GM12878 (cell line): ENCODE results near the gene TNFSF15. TPM values are rescaled to one million over a fixed set of nuclear protein-coding genes. Genes with fewer than 3 reads are reported as not detected.

Experiments
- ATAC-seq: fragments of 200-7000 bp; cut with Tn5 transposase; 3 replicates; pipeline ENCODE4 v1.9.1; 2020; ENCODE audit warnings: mild to moderate bottlenecking, moderate library complexity
- BruUV-seq: library from RNA; stranded (reverse); fragments of 400-500 nt; replicated peaks from 2 replicates; lab custom pipeline; 2021; lab: Mats Ljungman, UMichigan
- CTCF ChIA-PET: fragments of 300-600 bp; sonication (Branson Sonifier 250); formaldehyde crosslinking; extraction: SDS; loops from one replicate; lab custom pipeline; 2021; ENCODE audit warnings: inconsistent platforms; lab: Yijun Ruan, JAX
- POLR2A ChIA-PET: fragments of 350-600 bp; formaldehyde crosslinking; extraction: SDS; loops from one replicate; lab custom pipeline; 2021; ENCODE audit warnings: inconsistent platforms; lab: Charles Lee
- RAD21 ChIA-PET: fragments of 300-600 bp; sonication (Branson Sonifier 250); formaldehyde crosslinking; loops from one replicate; lab custom pipeline; 2023; ENCODE audit warnings: antibody characterized with exemption; ENCODE audit not compliant: unreplicated experiment; lab: Charles Lee
- SMC1A ChIA-PET: fragments of 300-600 bp; sonication (Branson Sonifier 250); formaldehyde crosslinking; loops from one replicate; lab custom pipeline; 2023; ENCODE audit not compliant: unreplicated experiment, uncharacterized antibody; lab: Charles Lee
- DNase-seq: peaks from one replicate; pipeline ENCODE4 v3.0.0-alpha.2; 2011; ENCODE audit warnings: low read depth, low spot score
- FAIRE-seq: peaks from 3 replicates; lab custom pipeline; 2011; peaks lifted over from hg19 to GRCh38; lab: Jason Lieb, UNC
- H2AFZ ChIP-seq: 2 replicates; pipeline ENCODE4 v1.6.0; 2011; ENCODE audit warnings: low read depth, low read length, control low read depth; ENCODE audit not compliant: control insufficient read depth
- H3K27ac ChIP-seq: 2 replicates; pipeline ENCODE4 v1.5.1; 2011; ENCODE audit warnings: control low read depth; ENCODE audit not compliant: control insufficient read depth, insufficient read depth
- H3K27me3 ChIP-seq, 2 experiments: replicated peaks in 1 of 2; 2 replicates each; pipeline versions ENCODE4 v1.6.0 to v1.6.1; 2011; ENCODE audit warnings: low read length in 1 of 2; ENCODE audit not compliant: control insufficient read depth in 2 of 2, insufficient read depth in 2 of 2
- H3K36me3 ChIP-seq, 2 experiments: 2 replicates each; pipeline ENCODE4 v1.5.1; 2011; ENCODE audit warnings: low read length in 1 of 2; ENCODE audit not compliant: control insufficient read depth in 2 of 2, insufficient read depth in 2 of 2
- H3K4me1 ChIP-seq: 2 replicates; pipeline ENCODE4 v1.6.1; 2011; ENCODE audit warnings: mild to moderate bottlenecking, low read length, moderate library complexity, mixed read lengths; ENCODE audit not compliant: control insufficient read depth, insufficient read depth
- H3K4me2 ChIP-seq: 2 replicates; pipeline ENCODE4 v1.6.0; 2011; ENCODE audit warnings: control low read depth; ENCODE audit not compliant: control insufficient read depth, insufficient read depth
- H3K4me3 ChIP-seq: fragments of 200-600 bp; sonication (generic); 2 replicates; pipeline ENCODE4 v1.5.1; 2016
- H3K79me2 ChIP-seq: 2 replicates; pipeline ENCODE4 v1.6.0; 2011; ENCODE audit warnings: low read length; ENCODE audit not compliant: control insufficient read depth, insufficient read depth
- H3K9ac ChIP-seq: 2 replicates; pipeline ENCODE4 v1.8.0; 2011; ENCODE audit warnings: low read length, control low read depth, mixed read lengths; ENCODE audit not compliant: control insufficient read depth, insufficient read depth
- H3K9me3 ChIP-seq: replicated peaks from 3 replicates; pipeline ENCODE4 v1.5.1; 2011; ENCODE audit warnings: mild to moderate bottlenecking, low read length; ENCODE audit not compliant: control insufficient read depth, insufficient read depth
- H4K20me1 ChIP-seq: 2 replicates; pipeline ENCODE4 v1.6.0; 2011; ENCODE audit not compliant: control insufficient read depth, insufficient read depth
- CEBPB ChIP-seq, 2 experiments: fragments of 150-350 bp in 1 of 2; IDR thresholded peaks; 2 replicates each; pipeline ENCODE4 v1.6.1; 2012 to 2014; ENCODE audit warnings: low read depth in 2 of 2, low read length in 2 of 2, borderline replicate concordance in 1 of 2, inconsistent platforms in 1 of 2
- ESRRA ChIP-seq: IDR thresholded peaks from 2 replicates; pipeline ENCODE4 v1.6.1; 2012; ENCODE audit warnings: mild to moderate bottlenecking, low read length, improper control_type of control experiment
- EZH2 ChIP-seq: IDR thresholded peaks from 2 replicates; pipeline ENCODE4 v1.6.1; 2012; ENCODE audit warnings: low read depth, mild to moderate bottlenecking, control low read depth, inconsistent platforms, low read length, borderline replicate concordance; ENCODE audit not compliant: control insufficient read depth
- HDAC6 ChIP-seq: fragments of 200-600 bp; sonication (generic); IDR thresholded peaks from one replicate; pipeline ENCODE4 v1.8.0; 2017; ENCODE audit warnings: antibody characterized with exemption; ENCODE audit not compliant: unreplicated experiment
- IRF4 ChIP-seq: IDR thresholded peaks from 2 replicates; pipeline ENCODE4 v1.6.1; 2011; ENCODE audit warnings: low read depth, low read length
- KDM1A ChIP-seq: fragments of 200-600 bp; sonication (generic); IDR thresholded peaks from 2 replicates; pipeline ENCODE4 v1.6.1; 2016; ENCODE audit warnings: borderline replicate concordance
- MXI1 ChIP-seq: fragments of 150-350 bp; IDR thresholded peaks from 2 replicates; pipeline ENCODE4 v1.6.1; 2011; ENCODE audit warnings: low read depth, mild to moderate bottlenecking, inconsistent platforms, low read length, improper control_type of control experiment
- PBX3 ChIP-seq: IDR thresholded peaks from 2 replicates; pipeline ENCODE4 v1.6.1; 2011; ENCODE audit warnings: mild to moderate bottlenecking, low read depth, low read length, moderate library complexity; ENCODE audit not compliant: insufficient replicate concordance
- PML ChIP-seq: IDR thresholded peaks from 2 replicates; pipeline ENCODE4 v1.6.1; 2012; ENCODE audit warnings: low read length, inconsistent platforms
- SIX5 ChIP-seq: IDR thresholded peaks from 2 replicates; pipeline ENCODE4 v1.6.1; 2011; ENCODE audit warnings: mild to moderate bottlenecking, low read depth, low read length, moderate library complexity; ENCODE audit not compliant: severe bottlenecking
- SPI1 ChIP-seq: IDR thresholded peaks from 2 replicates; pipeline ENCODE4 v1.6.1; 2011; ENCODE audit warnings: low read depth, mild to moderate bottlenecking, low read length, moderate library complexity, borderline replicate concordance; ENCODE audit not compliant: insufficient read depth
- SREBF1 ChIP-seq: IDR thresholded peaks from 2 replicates; pipeline ENCODE4 v1.6.1; 2012; ENCODE audit warnings: mild to moderate bottlenecking, low read length
- SRF ChIP-seq, 2 experiments: IDR thresholded peaks; 2 replicates each; pipeline ENCODE4 v1.6.1; 2011; ENCODE audit warnings: low read depth in 2 of 2, low read length in 2 of 2, mild to moderate bottlenecking in 1 of 2, moderate library complexity in 1 of 2
- STAT3 ChIP-seq: IDR thresholded peaks from 2 replicates; pipeline ENCODE4 v1.6.1; 2011; ENCODE audit warnings: low read depth, low read length, improper control_type of control experiment
- TCF12 ChIP-seq: IDR thresholded peaks from 2 replicates; pipeline ENCODE4 v1.6.1; 2011; ENCODE audit warnings: low read depth, mild to moderate bottlenecking, low read length
- TCF3 ChIP-seq: IDR thresholded peaks from 2 replicates; pipeline ENCODE4 v1.6.1; 2012; ENCODE audit warnings: low read depth, mild to moderate bottlenecking, low read length, borderline replicate concordance; ENCODE audit not compliant: insufficient read depth
- WGBS: methylation state at CpG from one replicate; pipeline ENCODE4 v1.1.6; 2016; ENCODE audit warnings: low lambda C conversion rate; ENCODE audit not compliant: insufficient replicate concordance, insufficient coverage; ENCODE audit errors: missing lambda C conversion rate; 5-methylcytosine and 5-hydroxymethylcytosine counted together
- in situ Hi-C: fragments of 300-500 bp; cut with MboI; formaldehyde crosslinking; loops from 9 replicates; pipeline ENCODE4 v1.14.3; 2018; ENCODE audit warnings: mixed read lengths
- intact Hi-C: fragments of 100-400 bp; cut with micrococcal nuclease; formaldehyde crosslinking; loops from one replicate; pipeline ENCODE4 v1.14.2; 2022; ENCODE audit not compliant: unreplicated experiment
- polyA plus RNA-seq, 11 experiments: library from polyadenylated mRNA; depleted of rRNA in 4 of 11; unstranded in 6 of 11; stranded (reverse) in 5 of 11; fragments of >200 nt; fragmentation: Nextera tagmentation in 4 of 11; fragmentation: Illumina TruSeq in 1 of 11; extraction: Ambion mirVana in 4 of 11; extraction: Trizol in 1 of 11; gene quantifications; 1 replicate in 1 of 11; 2 replicates in 10 of 11; pipeline versions ENCODE4 v1.2.1 to v1.2.3, GENCODE V29; 2011 to 2016; ENCODE audit warnings: inconsistent platforms in 2 of 11, missing spikeins in 2 of 11, low read depth in 1 of 11
- total RNA-seq, 4 experiments: library from RNA; depleted of rRNA in 3 of 4; stranded (reverse); fragments of >200 nt in 3 of 4; fragmentation: Illumina TruSeq in 1 of 4; extraction: Trizol in 1 of 4; gene quantifications; 2 replicates each; pipeline versions ENCODE4 v1.2.1 to v1.2.3, GENCODE V29; 2013 to 2021

TNFSF15 gene
- total and polyA plus RNA-seq, 10 of the 15 experiments (the other 5 are each of a cell fraction or from before 2014, with no cell fraction given), result 0.03 TPM; not detected in 9

GRCh38 chr9:114799441-114799840, 6.4 kb downstream of the TNFSF15 start:
- WGBS, result 14% methylated on average over 5 of the region's 5 CpGs
- Histone ChIP-seq H4K20me1 (0 out of 2 replicates have a peak, but pooled peaks cover 3% of the 10 kb centered on the region), H2AFZ (no peak overlapping the region), H3K36me3 (no peaks in the 10 kb centered on the region), H3K27me3 (peaks cover 1 to 2% of the 10 kb centered on the region in 2 experiments; a peak in 3 of 4 replicates), H3K9ac (no peak overlapping the region), H3K4me2 (no peak overlapping the region), H3K4me1 (no peaks in the 10 kb centered on the region), H3K4me3 (no peak overlapping the region), H3K79me2 (no peaks in the 10 kb centered on the region), H3K27ac (no peak overlapping the region), H3K9me3 (no peaks in the 10 kb centered on the region)
- TF ChIP-seq CEBPB (IDR thresholded peaks at IDR 0.05; ENCODE audit: borderline replicate concordance in 1 of 2, low read depth in 2 of 2, low read length in 2 of 2) (no peak), TCF12 (no peak), SRF (IDR thresholded peaks at IDR 0.05; ENCODE audit: low read depth in 2 of 2, low read length in 2 of 2) (no peak), ESRRA (no peak), SPI1 (no peak), PML (no peak)
- no TSS peak for BruUV-seq
- intact Hi-C loops (no loop called here), in situ Hi-C loops (no loop called here)
- FAIRE-seq (no peak), ATAC-seq (no peak), DNase-seq (no peak)
- ChIA-PET RAD21 (interaction anchor here (0.5 kb wide), 1 partner anchor 1078 kb away, joined by 3 read pairs; no protein-coding TSS in a partner anchor), POLR2A (no interaction called here), SMC1A (no interaction called here), CTCF (no interaction called here)

- Histone ChIP-seq H3K9me3 (no peaks in the 10 kb centered on the region), H3K36me3 (no peaks in the 10 kb centered on the region), H3K27me3 (peaks cover 1 to 2% of the 10 kb centered on the region in 2 experiments; a peak in 3 of 4 replicates), H3K4me1 (no peaks in the 10 kb centered on the region), H3K27ac (no peak overlapping the region), H3K4me2 (no peak overlapping the region), H3K4me3 (no peak overlapping the region), H3K79me2 (no peaks in the 10 kb centered on the region), H3K9ac (no peak overlapping the region), H2AFZ (no peak overlapping the region), H4K20me1 (0 out of 2 replicates have a peak, but pooled peaks cover 3% of the 10 kb centered on the region)
- TF ChIP-seq TCF3 (no peak), EZH2 (no peak), STAT3 (no peak), SIX5 (no peak), TCF12 (no peak), MXI1 (no peak), KDM1A (no peak), HDAC6 (no peak), SREBF1 (no peak), IRF4 (no peak), PBX3 (no peak)
- POLR2A ChIA-PET, result no interaction called here
- intact Hi-C loops (no loop called here), in situ Hi-C loops (no loop called here)
- RAD21 ChIA-PET, result interaction anchor here (0.5 kb wide), 1 partner anchor 1079 kb away, joined by 3 read pairs; no protein-coding TSS in a partner anchor
- DNase-seq (no peak), ATAC-seq (no peak), FAIRE-seq (no peak)
- SMC1A ChIA-PET, result no interaction called here
- WGBS, result 41% methylated on average over 2 of the region's 2 CpGs
- no TSS peak for BruUV-seq
- CTCF ChIA-PET, result no interaction called here
These were observed 6.9 kb downstream of the TNFSF15 start for GRCh38 chr9:114798780-114799427.
